Endodermal cell (in vitro differentiated cells): ENCODE measurements around the gene APOC4. TPM values are rescaled to one million over a fixed set of nuclear protein-coding genes. Genes with fewer than 3 reads are reported as not detected.
A peak's percentile ranks its signal among the peaks of the same experiment; 100 is the strongest.

Source experiments
- DNase-seq: peaks from one replicate; pipeline ENCODE4 v3.0.0-alpha.2; 2017
- H3K27ac ChIP-seq: 2 replicates; pipeline ENCODE4 v1.5.1; 2013; ENCODE audit warnings: mild to moderate bottlenecking, low read depth, low read length, moderate library complexity
- H3K27me3 ChIP-seq: 2 replicates; pipeline ENCODE4 v1.6.1; 2013; ENCODE audit warnings: mild to moderate bottlenecking, low read length, moderate library complexity; ENCODE audit not compliant: insufficient read depth, control insufficient read depth, poor library complexity, severe bottlenecking
- H3K36me3 ChIP-seq: 2 replicates; pipeline ENCODE4 v1.7.0; 2013; ENCODE audit warnings: mild to moderate bottlenecking, low read length, moderate library complexity; ENCODE audit not compliant: control insufficient read depth, insufficient read depth
- H3K4me1 ChIP-seq: one replicate; pipeline ENCODE4 v1.7.0; 2013; ENCODE audit warnings: low read length; ENCODE audit not compliant: control insufficient read depth, insufficient read depth
- H3K4me3 ChIP-seq: 2 replicates; pipeline ENCODE4 v1.5.1; 2013; ENCODE audit warnings: mild to moderate bottlenecking, low read length, moderate library complexity
- H3K9ac ChIP-seq: 2 replicates; pipeline ENCODE4 v1.6.1; 2013; ENCODE audit warnings: mild to moderate bottlenecking, low read length, moderate library complexity; ENCODE audit not compliant: poor library complexity, severe bottlenecking; ENCODE audit errors: extremely low read depth
- H3K9me3 ChIP-seq: 2 replicates; pipeline ENCODE4 v1.6.1; 2013; ENCODE audit warnings: mild to moderate bottlenecking, low read length, moderate library complexity; ENCODE audit not compliant: control insufficient read depth
- H3K27ac Mint-ChIP-seq: 2 replicates; pipeline ENCODE4 v1.8.0; 2020; ENCODE audit warnings: mixed read lengths
- H3K27me3 Mint-ChIP-seq: 2 replicates; pipeline ENCODE4 v1.8.0; 2021; ENCODE audit warnings: mild to moderate bottlenecking, mixed read lengths; ENCODE audit not compliant: insufficient read depth
- H3K36me3 Mint-ChIP-seq: 2 replicates; pipeline ENCODE4 v1.8.0; 2020; ENCODE audit warnings: low read depth, mixed read lengths
- H3K4me1 Mint-ChIP-seq: 2 replicates; pipeline ENCODE4 v1.8.0; 2020; ENCODE audit warnings: mixed read lengths
- H3K4me3 Mint-ChIP-seq: 2 replicates; pipeline ENCODE4 v1.8.0; 2020; ENCODE audit warnings: mild to moderate bottlenecking, moderate library complexity, mixed read lengths
- H3K9me3 Mint-ChIP-seq: 2 replicates; pipeline ENCODE4 v1.8.0; 2020; ENCODE audit warnings: mild to moderate bottlenecking, mixed read lengths
- CTCF ChIP-seq: fragments of 200-600 bp; sonication (generic); conservative IDR thresholded peaks from 2 replicates; pipeline ENCODE4 v1.5.0; 2021; ENCODE audit warnings: antibody characterized with exemption, mild to moderate bottlenecking
- WGBS, 2 experiments: methylation state at CpG; one replicate each; pipeline versions ENCODE4 v1.1.5 to v1.1.7; 2013; ENCODE audit warnings: missing lambda C conversion rate in 2 of 2, mixed read lengths in 1 of 2; ENCODE audit not compliant: insufficient coverage in 1 of 2, insufficient read length in 1 of 2; 5-methylcytosine and 5-hydroxymethylcytosine counted together
- long read RNA-seq, 4 experiments: library from polyadenylated mRNA in 2 of 4; library from RNA in 1 of 4; library from capped mRNA in 1 of 4; stranded (forward) in 3 of 4; unstranded in 1 of 4; transcript quantifications; one replicate each; pipeline ENCODE4 v2.0.0, GENCODE V29; 2020 to 2021; ENCODE audit warnings: inconsistent platforms in 1 of 4
- polyA plus RNA-seq, 2 experiments: library from polyadenylated mRNA; stranded (reverse); fragments of 50-300 nt; gene quantifications; one replicate each; pipeline ENCODE4 v1.2.3, GENCODE V29; 2013
- total RNA-seq, 2 donors: library from RNA; stranded (reverse); fragmentation: NEBNext Ultra II Directional in 1 of 2; extraction: Animal tissue kit (Norgen Biotek cat#: 25700) in 1 of 2; gene quantifications; 2 replicates in 1 of 2; 3 replicates in 1 of 2; pipeline ENCODE4 v1.2.1, GENCODE V29; 2021

APOC4 gene, protein sequence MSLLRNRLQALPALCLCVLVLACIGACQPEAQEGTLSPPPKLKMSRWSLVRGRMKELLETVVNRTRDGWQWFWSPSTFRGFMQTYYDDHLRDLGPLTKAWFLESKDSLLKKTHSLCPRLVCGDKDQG
- total RNA-seq, result not detected
- polyA plus RNA-seq (2013, experiment 1 of 2), result not detected
- not detected for polyA plus RNA-seq (2013, experiment 2 of 2)
- long read RNA-seq, experiment 1, result 0 reads
- long read RNA-seq, experiment 2, result 0 reads
- long read RNA-seq, experiment 3, result 0 reads
- long read RNA-seq, experiment 4, result 0 reads

DNA sequence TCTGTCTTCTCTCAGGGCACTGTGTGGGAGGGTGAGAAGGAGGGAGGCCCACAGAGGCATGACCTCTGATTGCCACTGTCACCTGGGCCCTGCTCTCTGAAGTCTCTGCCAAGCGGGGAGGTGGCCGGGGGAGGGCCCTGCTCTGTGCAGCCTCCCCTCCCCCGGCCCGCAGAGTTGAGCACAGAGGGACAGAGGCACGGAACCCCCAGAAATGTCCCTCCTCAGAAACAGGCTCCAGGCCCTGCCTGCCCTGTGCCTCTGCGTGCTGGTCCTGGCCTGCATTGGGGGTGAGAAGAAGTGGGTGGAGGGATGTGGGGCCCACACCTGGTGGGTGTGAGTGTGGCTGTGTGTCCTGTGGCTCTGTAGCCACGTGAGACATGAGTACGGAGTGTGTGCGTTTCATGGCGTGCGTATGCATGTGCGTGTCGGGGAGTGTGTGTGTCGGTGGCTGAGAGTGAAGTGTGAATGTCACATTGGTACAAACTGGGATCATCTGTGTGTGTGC lies at the start of gene APOC4:
Gene APOC4 (plus strand): TSS at position 171 of the 505 bp plus-strand sequence. CDS start 41 bp downstream, at position 212.
- no peaks in the 10 kb centered on the region for H3K27me3 Mint-ChIP-seq
- H3K4me1 Mint-ChIP-seq, result no peaks in the 10 kb centered on the region
- no peaks in the 10 kb centered on the region for H3K36me3 Mint-ChIP-seq
- H3K27ac ChIP-seq, result no peak within 1 kb of the TSS
- DNase-seq, result no peak
- H3K36me3 ChIP-seq, result no peaks in the 10 kb centered on the region
- H3K4me3 ChIP-seq, result no peak within 1 kb of the TSS
- H3K4me3 Mint-ChIP-seq, result no peak within 1 kb of the TSS
- no peak for TF ChIP-seq CTCF
- no peak within 1 kb of the TSS for H3K9ac ChIP-seq
- no peaks in the 10 kb centered on the region for H3K9me3 Mint-ChIP-seq
- H3K9me3 ChIP-seq, result no peaks in the 10 kb centered on the region
- H3K4me1 ChIP-seq, result no peaks in the 10 kb centered on the region
- H3K27me3 ChIP-seq, result no peaks in the 10 kb centered on the region
- WGBS, 2 experiments, result 93 to 94% methylated on average over 7 to 14 of the region's 14 CpGs
- no peak within 1 kb of the TSS for H3K27ac Mint-ChIP-seq

GRCh38 chr19:44892932-44893331 lies 49.1 kb upstream of the APOC4 start:
- Mint-ChIP-seq H3K4me1 (peaks cover 11% of the 10 kb centered on the region), H3K36me3 (peaks cover 64% of the 10 kb centered on the region), H3K27ac (peak overlapping the region; percentile 88), H3K27me3 (no peaks in the 10 kb centered on the region), H3K9me3 (no peaks in the 10 kb centered on the region), H3K4me3 (peak overlapping the region; percentile 79)
- peak overlapping the region; percentile 99 for H3K4me3 ChIP-seq
- H3K9ac ChIP-seq, result no peak overlapping the region
- no peaks in the 10 kb centered on the region for H3K9me3 ChIP-seq
- H3K27me3 ChIP-seq, result no peaks in the 10 kb centered on the region
- H3K36me3 ChIP-seq, result peaks cover 63% of the 10 kb centered on the region
- no peak overlapping the region for H3K27ac ChIP-seq
- no peak for DNase-seq
- TF ChIP-seq CTCF, result no peak
- WGBS, 2 experiments, result 96 to 98% methylated on average over 5 to 7 of the region's 7 CpGs
- no peaks in the 10 kb centered on the region for H3K4me1 ChIP-seq

- Mint-ChIP-seq H3K27ac (peak overlapping the region; percentile 88), H3K27me3 (no peaks in the 10 kb centered on the region), H3K4me1 (peaks cover 11% of the 10 kb centered on the region), H3K4me3 (peak overlapping the region; percentile 79), H3K9me3 (no peaks in the 10 kb centered on the region), H3K36me3 (peaks cover 62% of the 10 kb centered on the region)
- H3K9ac ChIP-seq, result no peak overlapping the region
- H3K36me3 ChIP-seq, result peaks cover 61% of the 10 kb centered on the region
- TF ChIP-seq CTCF, result no peak
- H3K4me1 ChIP-seq, result no peaks in the 10 kb centered on the region
- no peaks in the 10 kb centered on the region for H3K9me3 ChIP-seq
- DNase-seq, result no peak
- no peak overlapping the region for H3K27ac ChIP-seq
- no peaks in the 10 kb centered on the region for H3K27me3 ChIP-seq
- WGBS, 2 experiments, result 92 to 100% methylated on average over 4 to 18 of the region's 18 CpGs
- H3K4me3 ChIP-seq, result no peak overlapping the region
Measured at GRCh38 chr19:44893332-44894051, 48.5 kb upstream of the APOC4 start.
